EL (cell line): ENCODE results near the gene PICK1.
"Not testable (repeated sequence)": the region's sequence is repeated elsewhere in the genome, so short reads cannot be mapped to it uniquely, and the experiment has no call there.

Source experiments
- DNase-seq: peaks from one replicate; pipeline ENCODE4 v3.0.0-alpha.2; 2016

The PICK1 gene

DNA sequence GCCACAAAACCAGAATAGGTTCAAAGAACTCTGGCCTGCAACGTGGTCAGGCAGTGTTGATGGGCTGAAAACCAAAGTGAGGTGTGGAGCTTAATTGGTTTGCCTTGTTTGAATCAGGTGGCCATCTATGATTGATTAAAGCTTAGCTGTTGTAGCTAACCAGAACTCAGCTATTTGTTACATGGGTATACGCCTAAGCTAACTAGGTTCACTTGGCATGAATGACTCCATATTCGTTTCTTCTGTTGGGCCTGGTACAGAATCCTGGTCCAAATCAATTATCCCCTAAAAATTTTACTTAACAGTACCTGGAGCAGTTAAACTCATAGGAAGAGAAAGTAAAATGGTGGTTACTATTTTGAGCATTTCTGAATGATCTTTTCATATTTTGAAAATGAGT is 61.0 kb downstream of the PICK1 start:
- no peak for DNase-seq

DNA sequence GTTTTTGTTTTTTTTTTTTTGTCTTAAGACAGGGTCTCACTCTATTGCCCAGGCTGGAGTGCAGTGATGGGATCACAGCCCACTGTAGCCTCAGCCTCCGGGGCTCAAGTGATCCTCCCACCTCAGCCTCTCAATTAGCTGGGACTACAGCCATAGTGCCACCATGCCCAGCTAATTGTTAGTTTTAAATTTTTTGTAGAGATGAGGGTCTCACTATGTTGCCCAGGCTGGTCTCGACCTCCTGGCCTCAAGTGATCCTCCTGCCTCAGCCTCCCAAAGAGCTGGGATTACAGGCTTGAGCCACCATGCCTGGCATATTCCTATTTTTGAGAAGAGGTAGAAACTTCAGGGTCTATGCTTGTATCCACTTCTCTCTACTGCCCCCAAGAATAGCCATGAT is 61.5 kb downstream of the PICK1 start:
- DNase-seq, result not testable (repeated sequence)

DNA sequence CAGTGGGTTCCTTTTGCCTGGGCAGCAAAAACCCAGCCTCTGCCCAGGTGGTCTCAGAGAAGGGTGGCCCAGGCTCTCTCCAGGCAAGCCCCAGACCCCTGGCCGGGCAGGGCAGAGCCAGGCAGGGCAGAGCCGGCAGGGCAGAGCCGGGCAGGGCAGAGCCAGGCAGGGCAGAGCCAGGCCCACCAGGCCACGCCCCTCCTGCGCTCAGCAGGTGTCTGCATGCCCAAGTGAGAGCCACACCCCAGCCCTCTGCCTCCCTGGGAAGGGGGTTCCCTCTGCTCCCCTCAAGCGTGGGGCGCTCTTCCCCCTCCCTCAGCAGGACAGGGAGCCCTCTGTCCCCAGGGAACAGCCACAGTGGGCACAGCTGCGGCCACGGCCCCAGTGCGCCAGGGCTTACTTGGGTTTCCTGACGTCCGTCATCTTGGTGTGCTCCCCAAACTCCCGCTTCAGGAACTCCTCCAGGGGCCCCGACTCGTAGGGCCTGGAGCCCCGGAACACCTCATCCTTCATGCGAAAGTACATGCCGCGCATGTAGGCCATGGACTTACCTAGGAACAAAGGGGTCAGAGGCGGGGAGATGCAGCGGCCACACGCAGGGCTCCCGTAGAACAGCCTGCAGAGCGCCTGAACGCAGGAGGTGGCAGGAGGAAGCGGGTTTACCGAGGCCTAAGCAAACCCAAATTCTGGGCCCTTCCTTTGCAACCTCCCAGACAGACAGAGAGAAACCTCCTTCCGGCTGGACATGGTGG is 63.3 kb downstream of the PICK1 start:
- no peak for DNase-seq

DNA sequence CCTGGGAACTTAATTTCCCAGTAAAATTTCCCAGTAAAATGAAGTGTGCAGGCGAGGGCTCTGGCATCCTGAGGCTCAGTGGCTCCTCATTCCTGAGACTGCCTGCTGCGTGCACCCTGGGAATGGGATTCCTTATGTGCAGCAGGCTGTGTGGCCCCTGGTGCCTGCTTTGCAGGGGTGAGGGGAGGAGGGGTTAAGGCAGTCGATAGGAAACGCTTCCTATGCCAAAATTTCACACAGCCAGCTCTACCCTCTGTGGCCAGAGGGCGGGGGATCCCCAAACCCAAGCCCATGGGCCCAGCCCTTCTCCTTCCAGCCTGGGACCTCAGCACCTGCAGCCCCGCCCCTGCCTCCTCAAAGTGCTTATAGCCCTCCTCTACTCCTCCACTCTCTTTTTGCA is 65.4 kb downstream of the PICK1 start:
- no peak for DNase-seq

DNA sequence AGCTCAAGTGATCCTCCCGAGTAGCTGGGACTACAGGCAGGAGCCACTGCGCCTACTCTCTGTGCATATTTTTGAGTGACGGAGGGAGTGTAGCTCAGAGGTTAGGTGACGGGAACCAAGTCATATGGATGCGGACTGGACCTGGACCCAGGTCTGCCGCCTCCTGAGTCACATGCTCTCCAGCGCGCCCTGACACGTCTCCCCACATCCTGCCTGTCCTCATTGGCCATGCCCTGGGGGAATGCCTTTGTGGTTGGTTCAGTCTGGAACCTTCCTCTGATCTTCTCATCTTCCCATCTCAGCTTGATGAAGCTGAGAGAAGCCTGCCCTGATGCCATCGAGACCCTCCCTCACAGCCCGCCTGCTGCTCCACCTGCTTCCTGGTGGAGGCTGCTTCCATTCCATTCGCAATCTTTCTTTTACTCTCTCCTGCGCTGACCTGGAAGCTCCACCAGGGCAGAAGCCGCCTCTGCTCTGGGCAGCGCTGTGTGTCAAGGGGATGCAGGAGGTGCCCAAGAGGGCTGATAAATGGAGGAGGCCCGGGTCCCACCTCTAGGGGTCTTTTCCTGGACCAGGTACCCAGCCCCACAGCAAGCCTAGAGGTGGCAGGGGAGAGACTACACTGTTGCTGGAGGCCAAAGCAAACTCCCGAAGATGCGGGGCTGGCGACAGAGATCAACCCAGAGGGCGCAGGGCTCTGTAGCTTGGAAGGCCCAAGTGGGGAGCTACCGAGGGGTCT is 67.2 kb downstream of the PICK1 start:
- peak; percentile 34 for DNase-seq

DNA sequence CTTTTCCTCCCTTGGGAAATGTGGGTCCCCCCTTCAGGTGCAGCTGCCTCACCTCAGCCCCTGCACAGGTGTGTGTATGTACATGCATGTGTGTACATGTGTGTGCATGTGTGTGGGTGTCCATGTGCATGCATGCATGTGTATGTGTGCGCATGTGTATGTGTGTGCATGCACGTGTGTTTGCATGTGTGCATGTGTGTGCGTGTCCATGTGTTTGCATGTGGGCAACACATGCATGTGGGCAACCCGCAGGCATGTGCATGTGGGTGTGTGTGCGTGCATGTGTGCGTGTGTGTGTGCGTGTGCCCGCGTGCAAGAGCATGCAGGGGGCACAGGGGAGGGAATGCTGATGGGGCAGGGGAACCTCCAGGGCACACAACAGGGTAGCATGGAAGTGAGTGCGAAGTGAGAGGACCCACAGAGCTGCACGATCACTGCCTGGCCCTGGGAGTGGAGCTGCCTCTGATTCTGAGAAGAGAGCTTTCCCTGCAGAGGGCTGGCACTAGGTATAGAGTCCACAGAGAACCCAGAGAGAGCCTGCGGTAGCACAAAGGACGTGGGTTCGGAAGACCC is 67.9 kb downstream of the PICK1 start:
- no peak for DNase-seq
